H9 (cell line): ENCODE measurements around the gene LNX2. TPM values are rescaled to one million over a fixed set of nuclear protein-coding genes. Genes with fewer than 3 reads are reported as not detected.

Source experiments
- DNase-seq: peaks from one replicate; pipeline ENCODE4 v3.0.0-alpha.2; 2017
- H2AFZ ChIP-seq: one replicate; pipeline ENCODE4 v1.6.1; 2013; ENCODE audit warnings: mild to moderate bottlenecking, low read length, control low read depth, moderate library complexity
- H2AK5ac ChIP-seq: 2 replicates; pipeline ENCODE4 v1.6.1; 2013; ENCODE audit warnings: low read length, control low read depth, mixed read lengths; ENCODE audit not compliant: insufficient read length
- H2BK120ac ChIP-seq: one replicate; pipeline ENCODE4 v1.6.1; 2013; ENCODE audit warnings: low read depth, mild to moderate bottlenecking, low read length, control low read depth, inconsistent platforms; ENCODE audit not compliant: poor library complexity, severe bottlenecking
- H2BK12ac ChIP-seq: 2 replicates; pipeline ENCODE4 v1.6.1; 2013; ENCODE audit warnings: low read length, control low read depth, mixed read lengths, low read depth; ENCODE audit not compliant: insufficient read length
- H2BK15ac ChIP-seq: 2 replicates; pipeline ENCODE4 v1.6.1; 2013; ENCODE audit warnings: low read depth, low read length, control low read depth
- H2BK20ac ChIP-seq: one replicate; pipeline ENCODE4 v1.6.1; 2013; ENCODE audit warnings: low read depth, mild to moderate bottlenecking, low read length, control low read depth, inconsistent platforms; ENCODE audit not compliant: poor library complexity, severe bottlenecking
- H2BK5ac ChIP-seq: 2 replicates; pipeline ENCODE4 v1.6.1; 2013; ENCODE audit warnings: low read length, control low read depth, mixed read lengths; ENCODE audit not compliant: insufficient read length
- H3K14ac ChIP-seq: 2 replicates; pipeline ENCODE4 v1.6.1; 2013; ENCODE audit warnings: low read length, control low read depth; ENCODE audit not compliant: insufficient read depth
- H3K18ac ChIP-seq: 2 replicates; pipeline ENCODE4 v1.6.1; 2013; ENCODE audit warnings: low read depth, mild to moderate bottlenecking, mixed read lengths, low read length, control low read depth; ENCODE audit not compliant: insufficient read length
- H3K23ac ChIP-seq: 2 replicates; pipeline ENCODE4 v1.6.1; 2013; ENCODE audit warnings: low read length, control low read depth, mixed read lengths, low read depth; ENCODE audit not compliant: insufficient read length
- H3K23me2 ChIP-seq: 2 replicates; pipeline ENCODE4 v1.6.1; 2013; ENCODE audit warnings: low read depth, mild to moderate bottlenecking, mixed read lengths, low read length, control low read depth; ENCODE audit not compliant: insufficient read length, poor library complexity, severe bottlenecking
- H3K27ac ChIP-seq: 2 replicates; pipeline ENCODE4 v1.5.1; 2013; ENCODE audit warnings: low read length, control low read depth, mixed read lengths, low read depth; ENCODE audit not compliant: insufficient read length
- H3K27me3 ChIP-seq: 2 replicates; pipeline ENCODE4 v1.6.1; 2013; ENCODE audit warnings: low read length, control low read depth, inconsistent platforms; ENCODE audit not compliant: insufficient read depth
- H3K4ac ChIP-seq: 2 replicates; pipeline ENCODE4 v1.6.1; 2013; ENCODE audit warnings: low read depth, mild to moderate bottlenecking, control low read depth, inconsistent platforms, low read length, moderate library complexity
- H3K4me1 ChIP-seq: 2 replicates; pipeline ENCODE4 v1.6.1; 2013; ENCODE audit warnings: low read length, control low read depth, inconsistent platforms; ENCODE audit not compliant: insufficient read depth
- H3K4me2 ChIP-seq: 2 replicates; pipeline ENCODE4 v1.6.1; 2013; ENCODE audit warnings: low read length, control low read depth, mixed read lengths; ENCODE audit not compliant: insufficient read length, insufficient read depth
- H3K56ac ChIP-seq: 2 replicates; pipeline ENCODE4 v1.6.1; 2013; ENCODE audit warnings: low read depth, mild to moderate bottlenecking, mixed read lengths, low read length, control low read depth; ENCODE audit not compliant: insufficient read length
- H3K79me1 ChIP-seq: 2 replicates; pipeline ENCODE4 v1.6.1; 2013; ENCODE audit warnings: low read depth, mild to moderate bottlenecking, moderate library complexity, low read length, control low read depth, inconsistent platforms; ENCODE audit not compliant: insufficient read depth, poor library complexity, severe bottlenecking
- H3K79me2 ChIP-seq: 2 replicates; pipeline ENCODE4 v1.6.1; 2013; ENCODE audit warnings: low read length, control low read depth, inconsistent platforms; ENCODE audit not compliant: insufficient read depth
- H3K9ac ChIP-seq: 2 replicates; pipeline ENCODE4 v1.6.1; 2013; ENCODE audit warnings: low read length, control low read depth, mixed read lengths; ENCODE audit not compliant: insufficient read length; ENCODE audit errors: extremely low read depth
- H3K9me3 ChIP-seq: one replicate; pipeline ENCODE4 v1.6.1; 2013; ENCODE audit warnings: low read depth, low read length, inconsistent platforms; ENCODE audit not compliant: control insufficient read depth
- H3T11ph ChIP-seq: one replicate; pipeline ENCODE4 v1.6.1; 2013; ENCODE audit warnings: mild to moderate bottlenecking, low read length, control low read depth, inconsistent platforms
- H4K20me1 ChIP-seq: one replicate; pipeline ENCODE4 v1.6.1; 2013; ENCODE audit not compliant: control insufficient read depth, insufficient read length, insufficient read depth
- H4K5ac ChIP-seq: 2 replicates; pipeline ENCODE4 v1.6.1; 2013; ENCODE audit warnings: low read depth, mild to moderate bottlenecking, mixed read lengths, low read length, control low read depth; ENCODE audit not compliant: insufficient read length
- H4K8ac ChIP-seq: replicated peaks from 2 replicates; pipeline ENCODE4 v1.6.1; 2013; ENCODE audit warnings: low read length, control low read depth, mixed read lengths, low read depth; ENCODE audit not compliant: insufficient read length
- H4K91ac ChIP-seq: 2 replicates; pipeline ENCODE4 v1.6.1; 2013; ENCODE audit warnings: low read depth, mild to moderate bottlenecking, moderate library complexity, mixed read lengths, low read length, control low read depth; ENCODE audit not compliant: insufficient read length
- H3K27ac Mint-ChIP-seq, 3 experiments: 2 replicates in 2 of 3; 3 replicates in 1 of 3; pipeline ENCODE4 v1.8.0; 2020 to 2021; ENCODE audit warnings: mixed read lengths in 3 of 3, mild to moderate bottlenecking in 1 of 3, moderate library complexity in 1 of 3
- H3K27me3 Mint-ChIP-seq: 2 replicates; pipeline ENCODE4 v1.8.0; 2021; ENCODE audit warnings: low read depth, mild to moderate bottlenecking, moderate library complexity, mixed read lengths
- H3K36me3 Mint-ChIP-seq, 3 experiments: 2 replicates in 2 of 3; 3 replicates in 1 of 3; pipeline ENCODE4 v1.8.0; 2020 to 2021; ENCODE audit warnings: low read depth in 3 of 3, mixed read lengths in 3 of 3; ENCODE audit not compliant: insufficient read depth in 1 of 3
- H3K4me1 Mint-ChIP-seq, 2 experiments: 2 replicates each; pipeline ENCODE4 v1.8.0; 2020; ENCODE audit warnings: mixed read lengths in 2 of 2
- H3K4me3 Mint-ChIP-seq, 2 experiments: 2 replicates in 1 of 2; 3 replicates in 1 of 2; pipeline ENCODE4 v1.8.0; 2020 to 2021; ENCODE audit warnings: mild to moderate bottlenecking in 2 of 2, mixed read lengths in 2 of 2, moderate library complexity in 1 of 2
- H3K9me3 Mint-ChIP-seq, 2 experiments: 2 replicates in 1 of 2; 3 replicates in 1 of 2; pipeline ENCODE4 v1.8.0; 2020; ENCODE audit warnings: mild to moderate bottlenecking in 2 of 2, mixed read lengths in 2 of 2, moderate library complexity in 1 of 2
- WGBS: extraction: QIAGEN DNeasy Blood & Tissue Kit; methylation state at CpG from one replicate; pipeline ENCODE4 v1.1.7; 2013; ENCODE audit warnings: missing lambda C conversion rate, low lambda C conversion rate, mixed read lengths; ENCODE audit not compliant: insufficient read length; ENCODE audit errors: extremely low coverage; 5-methylcytosine and 5-hydroxymethylcytosine counted together
- total RNA-seq: library from RNA; stranded (reverse); gene quantifications from 2 replicates; pipeline ENCODE4 v1.2.1, GENCODE V29; 2021
- TF ChIP-seq, protein P1 (sequence below): fragments of 200-600 bp; sonication (generic); conservative IDR thresholded peaks from 3 replicates; pipeline ENCODE4 v1.8.0; 2021; ENCODE audit warnings: antibody characterized with exemption, mild to moderate bottlenecking

Gene LNX2
- total RNA-seq, 1 experiment from 2014 or later: 12.4 TPM

DNA sequence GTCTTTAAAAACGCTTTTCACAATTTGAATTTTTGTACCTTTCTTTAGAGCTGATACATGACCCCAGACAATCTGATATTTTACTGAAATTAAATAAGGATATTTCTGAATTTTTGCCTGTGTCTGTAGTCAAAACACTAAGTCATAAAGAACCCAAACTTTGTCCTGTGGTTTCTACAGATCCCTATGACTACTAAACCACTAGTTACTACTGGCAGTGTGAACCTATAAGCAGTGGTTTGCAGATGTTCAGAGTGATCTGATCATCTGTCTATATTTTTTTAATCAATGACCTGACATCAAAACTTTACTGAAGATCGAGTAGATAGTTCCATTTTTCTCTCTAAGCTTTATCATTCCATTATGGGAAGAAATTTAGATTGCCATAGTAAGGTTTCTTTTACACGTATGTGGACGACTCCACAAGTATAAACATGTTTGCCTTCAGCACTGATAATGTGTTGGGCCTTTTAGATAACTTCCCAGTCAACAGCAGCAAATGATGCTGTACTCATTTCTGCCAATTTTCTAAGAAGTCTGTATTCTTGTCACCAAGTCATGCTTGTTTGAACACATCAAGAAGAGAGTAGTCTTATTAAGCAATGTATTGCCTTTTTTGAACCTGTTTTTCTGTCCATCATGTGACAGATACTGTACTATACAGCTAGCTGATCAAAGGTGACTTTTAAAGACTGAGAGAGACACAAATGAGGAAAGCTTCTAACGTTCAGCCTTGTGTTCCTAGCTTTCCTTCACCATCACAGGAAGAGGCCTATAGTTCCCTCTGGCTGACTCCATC, 23.2 kb upstream of the LNX2 start:
- no peak overlapping the region for H2BK15ac ChIP-seq
- peaks cover 2% of the 10 kb centered on the region for H3K9me3 ChIP-seq
- H3K79me1 ChIP-seq: peaks cover 2% of the 10 kb centered on the region
- H3K18ac ChIP-seq: no peak overlapping the region
- H3K23ac ChIP-seq: no peak overlapping the region
- TF ChIP-seq, protein P1, sequence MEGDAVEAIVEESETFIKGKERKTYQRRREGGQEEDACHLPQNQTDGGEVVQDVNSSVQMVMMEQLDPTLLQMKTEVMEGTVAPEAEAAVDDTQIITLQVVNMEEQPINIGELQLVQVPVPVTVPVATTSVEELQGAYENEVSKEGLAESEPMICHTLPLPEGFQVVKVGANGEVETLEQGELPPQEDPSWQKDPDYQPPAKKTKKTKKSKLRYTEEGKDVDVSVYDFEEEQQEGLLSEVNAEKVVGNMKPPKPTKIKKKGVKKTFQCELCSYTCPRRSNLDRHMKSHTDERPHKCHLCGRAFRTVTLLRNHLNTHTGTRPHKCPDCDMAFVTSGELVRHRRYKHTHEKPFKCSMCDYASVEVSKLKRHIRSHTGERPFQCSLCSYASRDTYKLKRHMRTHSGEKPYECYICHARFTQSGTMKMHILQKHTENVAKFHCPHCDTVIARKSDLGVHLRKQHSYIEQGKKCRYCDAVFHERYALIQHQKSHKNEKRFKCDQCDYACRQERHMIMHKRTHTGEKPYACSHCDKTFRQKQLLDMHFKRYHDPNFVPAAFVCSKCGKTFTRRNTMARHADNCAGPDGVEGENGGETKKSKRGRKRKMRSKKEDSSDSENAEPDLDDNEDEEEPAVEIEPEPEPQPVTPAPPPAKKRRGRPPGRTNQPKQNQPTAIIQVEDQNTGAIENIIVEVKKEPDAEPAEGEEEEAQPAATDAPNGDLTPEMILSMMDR: no peak
- H4K20me1 ChIP-seq: no peaks in the 10 kb centered on the region
- no peaks in the 10 kb centered on the region for H3K27me3 Mint-ChIP-seq
- H3K9me3 Mint-ChIP-seq: peaks cover 4% of the 10 kb centered on the region in 2 experiments; a peak in 2 of 5 replicates
- no peak overlapping the region for H3K9ac ChIP-seq
- no CpG with 5 or more reads among the region's 5 CpGs for WGBS
- peaks cover 5% of the 10 kb centered on the region; the same call in 1 of the 2 replicates for H3K4me1 ChIP-seq
- H3T11ph ChIP-seq: no peak overlapping the region
- H4K5ac ChIP-seq: no peak overlapping the region
- H2BK120ac ChIP-seq: no peak overlapping the region
- H3K27ac ChIP-seq: no peak overlapping the region
- H3K14ac ChIP-seq: no peak overlapping the region
- no peak overlapping the region for H3K4me2 ChIP-seq
- H3K79me2 ChIP-seq: no peaks in the 10 kb centered on the region
- H3K56ac ChIP-seq: no peak overlapping the region
- H3K4me3 Mint-ChIP-seq: no peak overlapping the region
- peaks cover 9 to 20% (median 11%) of the 10 kb centered on the region in 3 experiments for H3K36me3 Mint-ChIP-seq
- no peaks in the 10 kb centered on the region for H3K27me3 ChIP-seq
- no peak overlapping the region for H2AFZ ChIP-seq
- no peak overlapping the region for H3K27ac Mint-ChIP-seq
- no peaks in the 10 kb centered on the region for H3K23me2 ChIP-seq
- no peak overlapping the region for H2AK5ac ChIP-seq
- H4K91ac ChIP-seq: no peak overlapping the region
- DNase-seq: no peak
- no peak overlapping the region for H2BK20ac ChIP-seq
- no peak overlapping the region for H4K8ac ChIP-seq
- no peak overlapping the region for H2BK5ac ChIP-seq
- no peak overlapping the region for H3K4ac ChIP-seq
- H2BK12ac ChIP-seq: no peak overlapping the region
- H3K4me1 Mint-ChIP-seq: peaks cover 15 to 19% of the 10 kb centered on the region in 2 experiments
